ENCODE results near the gene SHD.

DNA sequence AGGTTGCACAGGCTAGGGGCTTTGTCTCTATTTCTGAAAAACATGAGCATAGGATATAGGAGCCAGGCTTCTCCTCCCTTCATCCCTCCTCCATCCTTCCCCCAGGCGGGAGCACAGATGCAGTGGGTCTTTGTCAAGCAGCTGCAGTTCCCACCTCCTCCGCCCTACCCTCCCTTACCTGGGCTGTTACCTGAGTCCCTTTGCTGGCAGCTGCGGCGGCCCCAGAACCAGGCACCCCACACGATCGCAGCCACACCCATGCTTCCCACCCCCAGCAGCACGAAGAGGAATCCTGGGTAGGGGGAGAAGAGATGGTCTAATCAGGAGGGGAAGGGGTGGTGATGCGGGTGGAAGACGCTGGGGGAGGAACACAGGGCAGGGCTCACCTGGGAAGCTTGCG is 15.3 kb downstream of the SHD start:
- TF ChIP-seq, protein P1, sequence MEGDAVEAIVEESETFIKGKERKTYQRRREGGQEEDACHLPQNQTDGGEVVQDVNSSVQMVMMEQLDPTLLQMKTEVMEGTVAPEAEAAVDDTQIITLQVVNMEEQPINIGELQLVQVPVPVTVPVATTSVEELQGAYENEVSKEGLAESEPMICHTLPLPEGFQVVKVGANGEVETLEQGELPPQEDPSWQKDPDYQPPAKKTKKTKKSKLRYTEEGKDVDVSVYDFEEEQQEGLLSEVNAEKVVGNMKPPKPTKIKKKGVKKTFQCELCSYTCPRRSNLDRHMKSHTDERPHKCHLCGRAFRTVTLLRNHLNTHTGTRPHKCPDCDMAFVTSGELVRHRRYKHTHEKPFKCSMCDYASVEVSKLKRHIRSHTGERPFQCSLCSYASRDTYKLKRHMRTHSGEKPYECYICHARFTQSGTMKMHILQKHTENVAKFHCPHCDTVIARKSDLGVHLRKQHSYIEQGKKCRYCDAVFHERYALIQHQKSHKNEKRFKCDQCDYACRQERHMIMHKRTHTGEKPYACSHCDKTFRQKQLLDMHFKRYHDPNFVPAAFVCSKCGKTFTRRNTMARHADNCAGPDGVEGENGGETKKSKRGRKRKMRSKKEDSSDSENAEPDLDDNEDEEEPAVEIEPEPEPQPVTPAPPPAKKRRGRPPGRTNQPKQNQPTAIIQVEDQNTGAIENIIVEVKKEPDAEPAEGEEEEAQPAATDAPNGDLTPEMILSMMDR (IDR thresholded peaks at IDR 0.05): no peak
- no peak for TF ChIP-seq POLR2A (IDR thresholded peaks at IDR 0.05)
